HepG2 (cell line): ENCODE results near the gene PCYOX1L. TPM values are rescaled to one million over a fixed set of nuclear protein-coding genes. Genes with fewer than 3 reads are reported as not detected.
A peak's percentile ranks its signal among the peaks of the same experiment; 100 is the strongest.

Source experiments
- EZH2 ChIP-seq: conservative IDR thresholded peaks from 2 replicates; pipeline ENCODE4 v1.6.1; 2012; ENCODE audit warnings: mild to moderate bottlenecking, low read depth, low read length, moderate library complexity
- KIAA2018 ChIP-seq: sonication (generic); formaldehyde crosslinking; IDR thresholded peaks from 2 replicates; pipeline ENCODE4 v1.5.0; 2020; ENCODE audit warnings: mild to moderate bottlenecking, missing genetic modification reagents, borderline replicate concordance
- STAT6 ChIP-seq: sonication (generic); formaldehyde crosslinking; IDR thresholded peaks from 2 replicates; pipeline ENCODE4 v1.4.0; 2020; ENCODE audit warnings: missing genetic modification reagents, mild to moderate bottlenecking, borderline replicate concordance
- TAF15 ChIP-seq: fragments of 200-400 bp; formaldehyde crosslinking; IDR thresholded peaks from one replicate; pipeline ENCODE4 v1.6.1; 2018; ENCODE audit warnings: mild to moderate bottlenecking, low read depth, low read length; ENCODE audit not compliant: poor library complexity, severe bottlenecking
- YEATS4 ChIP-seq: sonication (generic); formaldehyde crosslinking; IDR thresholded peaks from 2 replicates; pipeline ENCODE4 v1.4.0; 2020; ENCODE audit warnings: missing genetic modification reagents, borderline replicate concordance
- ZNF276 ChIP-seq: sonication (generic); formaldehyde crosslinking; IDR thresholded peaks from 2 replicates; pipeline ENCODE4 v1.4.0; 2020; ENCODE audit warnings: mild to moderate bottlenecking, low read depth, missing genetic modification reagents
- ZNF317 ChIP-seq: sonication (generic); formaldehyde crosslinking; IDR thresholded peaks from 2 replicates; pipeline ENCODE4 v1.5.0; 2020; ENCODE audit warnings: mild to moderate bottlenecking, missing genetic modification reagents
- ZNF549 ChIP-seq: sonication (generic); formaldehyde crosslinking; IDR thresholded peaks from 2 replicates; pipeline ENCODE4 v1.5.0; 2020; ENCODE audit warnings: missing genetic modification reagents
- ZNF776 ChIP-seq: sonication (generic); formaldehyde crosslinking; IDR thresholded peaks from 2 replicates; pipeline ENCODE4 v1.4.0; 2020; ENCODE audit warnings: mild to moderate bottlenecking, missing genetic modification reagents
- ZSCAN9 ChIP-seq: IDR thresholded peaks from 2 replicates; pipeline ENCODE4 v1.6.1; 2016; ENCODE audit warnings: borderline replicate concordance
- ZXDC ChIP-seq: sonication (generic); formaldehyde crosslinking; IDR thresholded peaks from 2 replicates; pipeline ENCODE4 v1.5.0; 2020; ENCODE audit warnings: mild to moderate bottlenecking, missing genetic modification reagents
- polyA plus RNA-seq, 8 experiments: library from polyadenylated mRNA; depleted of rRNA in 3 of 8; stranded (reverse) in 7 of 8; unstranded in 1 of 8; fragments of >200 nt; fragmentation: Illumina TruSeq in 4 of 8; extraction: Trizol in 4 of 8; gene quantifications; 2 replicates each; pipeline versions ENCODE4 v1.2.1 to v1.2.3, GENCODE V29; 2011 to 2016; ENCODE audit warnings: low read depth in 4 of 8, missing spikeins in 1 of 8, mixed read lengths in 1 of 8; ENCODE audit not compliant: insufficient read depth in 1 of 8
- total RNA-seq, 5 experiments: library from RNA; depleted of rRNA; stranded (reverse); fragments of >200 nt; fragmentation: Illumina TruSeq; extraction: Trizol; gene quantifications; 2 replicates each; pipeline ENCODE4 v1.2.3, GENCODE V29; 2016; ENCODE audit warnings: low read depth in 1 of 5

Gene PCYOX1L
- total and polyA plus RNA-seq, 2 of the 13 experiments (the other 11 are each of a cell fraction or from before 2014, with no cell fraction given), result 1.00 to 3.7 TPM

GRCh38 chr5:149380466-149381121 is 22.7 kb downstream of the PCYOX1L start (continued):
- TF ChIP-seq TAF15, result no peak
- TF ChIP-seq ZNF549 (CRISPR knock-in tag), result no peak
- TF ChIP-seq ZNF276, result no peak
- no peak for TF ChIP-seq EZH2
- TF ChIP-seq ZNF776 (CRISPR knock-in tag), result no peak
- no peak for TF ChIP-seq STAT6 (CRISPR knock-in tag)
- TF ChIP-seq ZXDC (CRISPR knock-in tag), result no peak
- TF ChIP-seq YEATS4 (CRISPR knock-in tag), result peak; percentile 70; the same call in 1 of the 2 replicates
- no peak; the same call in 1 of the 2 replicates for TF ChIP-seq ZSCAN9
- TF ChIP-seq KIAA2018 (CRISPR knock-in tag), result no peak
- no peak for TF ChIP-seq ZNF317 (CRISPR knock-in tag)
